Mucosa of descending colon (tissue), 3 donors: ENCODE measurements around the gene MRPL34. TPM values are rescaled to one million over a fixed set of nuclear protein-coding genes. Genes with fewer than 3 reads are reported as not detected.

Experiments used
- ATAC-seq: fragments of 200-7000 bp; cut with Tn5 transposase; one replicate; pipeline ENCODE4 v1.9.1; 2020; ENCODE audit warnings: mild to moderate bottlenecking, moderate library complexity
- DNase-seq, 3 donors: peaks; one replicate each; pipeline ENCODE4 v3.0.0-alpha.2; 2020
- H3K36me3 ChIP-seq: fragments of 200-600 bp; one replicate; pipeline ENCODE4 v1.8.0; 2021; ENCODE audit warnings: low read depth, mild to moderate bottlenecking
- H3K4me1 ChIP-seq: fragments of 200-600 bp; one replicate; pipeline ENCODE4 v1.8.0; 2021; ENCODE audit warnings: low read depth, mild to moderate bottlenecking
- H3K4me3 ChIP-seq: fragments of 200-600 bp; one replicate; pipeline ENCODE4 v1.8.0; 2021; ENCODE audit warnings: mild to moderate bottlenecking
- H3K9me3 ChIP-seq: fragments of 200-600 bp; one replicate; pipeline ENCODE4 v1.8.0; 2021; ENCODE audit warnings: mild to moderate bottlenecking
- CTCF ChIP-seq: fragments of 200-600 bp; IDR thresholded peaks from one replicate; pipeline ENCODE4 v1.8.0; 2022; ENCODE audit warnings: antibody characterized with exemption, mild to moderate bottlenecking
- intact Hi-C, 2 donors: fragments of 100-400 bp; cut with DNase I in 1 of 2; cut with micrococcal nuclease in 1 of 2; formaldehyde crosslinking; loops; one replicate each; pipeline versions ENCODE4 v1.11.0 to v1.11.1; 2022; cut with DNase I, micrococcal nuclease
- total RNA-seq, 3 donors: library from RNA; stranded (reverse); fragmentation: NEBNext Ultra II Directional in 2 of 3; extraction: Animal tissue kit (Norgen Biotek cat#: 25700) in 2 of 3; gene quantifications; one replicate each; pipeline versions ENCODE4 v1.2.1 to v1.2.4, GENCODE V29; 2021 to 2023
- donor health status: DM: no; HTN: no; CAD: no; lungs with moderate emphysema.
- donor health status: DM: no; HTN: no; CAD: no.
- donor health status: DM: no; HTN: yes; CAD: no.

MRPL34 gene
- total RNA-seq, 3 donors from 2014 or later, result 124 to 148 (median 145) TPM

- DNase-seq (no peak), ATAC-seq (no peak)
- intact Hi-C loops, result no loop called here
Observed at GRCh38 chr19:17341845-17342244, 36.2 kb downstream of the MRPL34 start.

GRCh38 chr19:17346109-17346671 lies 40.5 kb downstream of the MRPL34 start:
- intact Hi-C loops, result loop anchor here (5.0 kb wide), 1 partner anchor 41 kb away; no protein-coding TSS in a partner anchor
- H3K36me3 ChIP-seq, result no peaks in the 10 kb centered on the region

More at GRCh38 chr19:17341845-17342244, 36.2 kb downstream of the MRPL34 start:
- no peak overlapping the region for H3K4me3 ChIP-seq
- no peaks in the 10 kb centered on the region for H3K36me3 ChIP-seq
- H3K9me3 ChIP-seq, result no peaks in the 10 kb centered on the region
- H3K4me1 ChIP-seq, result peaks cover 7% of the 10 kb centered on the region
- no peak for TF ChIP-seq CTCF

GRCh38 chr19:17347361-17347760 lies 41.7 kb downstream of the MRPL34 start:
- Histone ChIP-seq H3K4me3 (no peak overlapping the region), H3K4me1 (no peaks in the 10 kb centered on the region), H3K36me3 (no peaks in the 10 kb centered on the region), H3K9me3 (no peaks in the 10 kb centered on the region)
- TF ChIP-seq CTCF, result no peak
- intact Hi-C loops, result loop anchor here (5.0 kb wide), 1 partner anchor 40 kb away; no protein-coding TSS in a partner anchor
- ATAC-seq, result no peak
- DNase-seq, result no peak

More at GRCh38 chr19:17346109-17346671, 40.5 kb downstream of the MRPL34 start:
- Histone ChIP-seq H3K9me3 (no peaks in the 10 kb centered on the region), H3K4me3 (no peak overlapping the region), H3K4me1 (no peaks in the 10 kb centered on the region)
- peak; percentile 76 to 88 (median 84) for DNase-seq
- peak; percentile 88 for TF ChIP-seq CTCF
- peak; percentile 96 for ATAC-seq

- ATAC-seq, result no peak
- TF ChIP-seq CTCF, result no peak
- no peak overlapping the region for H3K4me3 ChIP-seq
- H3K4me1 ChIP-seq, result no peaks in the 10 kb centered on the region
- no peak for DNase-seq
- no peaks in the 10 kb centered on the region for H3K9me3 ChIP-seq
- no peaks in the 10 kb centered on the region for H3K36me3 ChIP-seq
- intact Hi-C loops, result loop anchor here (5.0 kb wide), 1 partner anchor 39 kb away; no protein-coding TSS in a partner anchor
Observed at GRCh38 chr19:17347877-17348276, 42.2 kb downstream of the MRPL34 start.

GRCh38 chr19:17348700-17349099 lies 43.0 kb downstream of the MRPL34 start:
- Histone ChIP-seq H3K9me3 (no peaks in the 10 kb centered on the region), H3K4me1 (no peaks in the 10 kb centered on the region), H3K4me3 (no peak overlapping the region), H3K36me3 (no peaks in the 10 kb centered on the region)
- intact Hi-C loops, result loop anchor here (5.0 kb wide), 1 partner anchor 39 kb away; no protein-coding TSS in a partner anchor
- no peak for TF ChIP-seq CTCF
- ATAC-seq (peak; percentile 23), DNase-seq (peak in 2 of 3 donors; percentile 43 to 67)
